OCI-LY3 (cell line): ENCODE measurements around the gene TRIM37.
"Not testable (repeated sequence)": the region's sequence is repeated elsewhere in the genome, so short reads cannot be mapped to it uniquely, and the experiment has no call there.

Source experiments
- EZH2phosphoT487 ChIP-seq: fragments of 200-600 bp; shearing (Covaris generic); IDR thresholded peaks from 2 replicates; pipeline ENCODE4 v1.6.1; 2018; ENCODE audit warnings: antibody characterized with exemption, mixed run types, low read depth
- TF ChIP-seq, protein P1 (sequence below): fragments of 200-600, 300-600 bp; sonication (generic); IDR thresholded peaks from 2 replicates; pipeline ENCODE4 v1.5.1; 2014; ENCODE audit warnings: antibody characterized with exemption, low read length, low read depth

DNA sequence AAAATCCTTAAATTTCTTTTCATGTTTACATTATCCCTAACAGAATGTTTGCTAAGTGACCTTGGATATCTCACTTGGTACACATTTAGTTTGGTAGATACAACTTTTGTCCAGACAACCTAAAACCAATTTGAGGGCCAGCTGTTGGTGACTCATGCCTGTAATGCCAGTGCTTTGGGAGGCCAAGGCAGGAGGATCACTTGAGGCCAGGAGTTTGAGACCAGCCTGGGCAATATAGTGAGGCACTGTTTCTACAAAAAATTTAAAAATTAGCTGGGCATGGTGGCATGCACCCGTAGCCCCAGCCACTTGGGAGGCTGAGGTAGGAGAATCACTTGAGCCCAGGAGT is 149.0 kb downstream of the TRIM37 start:
- TF ChIP-seq, protein P1, sequence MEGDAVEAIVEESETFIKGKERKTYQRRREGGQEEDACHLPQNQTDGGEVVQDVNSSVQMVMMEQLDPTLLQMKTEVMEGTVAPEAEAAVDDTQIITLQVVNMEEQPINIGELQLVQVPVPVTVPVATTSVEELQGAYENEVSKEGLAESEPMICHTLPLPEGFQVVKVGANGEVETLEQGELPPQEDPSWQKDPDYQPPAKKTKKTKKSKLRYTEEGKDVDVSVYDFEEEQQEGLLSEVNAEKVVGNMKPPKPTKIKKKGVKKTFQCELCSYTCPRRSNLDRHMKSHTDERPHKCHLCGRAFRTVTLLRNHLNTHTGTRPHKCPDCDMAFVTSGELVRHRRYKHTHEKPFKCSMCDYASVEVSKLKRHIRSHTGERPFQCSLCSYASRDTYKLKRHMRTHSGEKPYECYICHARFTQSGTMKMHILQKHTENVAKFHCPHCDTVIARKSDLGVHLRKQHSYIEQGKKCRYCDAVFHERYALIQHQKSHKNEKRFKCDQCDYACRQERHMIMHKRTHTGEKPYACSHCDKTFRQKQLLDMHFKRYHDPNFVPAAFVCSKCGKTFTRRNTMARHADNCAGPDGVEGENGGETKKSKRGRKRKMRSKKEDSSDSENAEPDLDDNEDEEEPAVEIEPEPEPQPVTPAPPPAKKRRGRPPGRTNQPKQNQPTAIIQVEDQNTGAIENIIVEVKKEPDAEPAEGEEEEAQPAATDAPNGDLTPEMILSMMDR: not testable (repeated sequence)
- TF ChIP-seq EZH2phosphoT487: not testable (repeated sequence)
